Hepatocyte (in vitro differentiated cells): ENCODE data around the gene NAAA.

ENCODE experiments used
- EZH2 ChIP-seq: fragments of 200-600 bp; sonication (generic); IDR thresholded peaks from 2 replicates; pipeline ENCODE4 v1.6.1; 2016; ENCODE audit warnings: antibody characterized with exemption, mild to moderate bottlenecking, borderline replicate concordance
- EZH2phosphoT487 ChIP-seq: fragments of 200-600 bp; sonication (generic); IDR thresholded peaks from one replicate; pipeline ENCODE4 v1.6.1; 2018; ENCODE audit warnings: antibody characterized with exemption, mild to moderate bottlenecking, low read depth, moderate library complexity; ENCODE audit not compliant: unreplicated experiment, severe bottlenecking
- TF ChIP-seq, protein P1 (sequence below): fragments of 200-600 bp; sonication (generic); IDR thresholded peaks from 2 replicates; pipeline ENCODE4 v1.5.1; 2016; ENCODE audit warnings: antibody characterized with exemption, mild to moderate bottlenecking; ENCODE audit not compliant: poor library complexity

DNA sequence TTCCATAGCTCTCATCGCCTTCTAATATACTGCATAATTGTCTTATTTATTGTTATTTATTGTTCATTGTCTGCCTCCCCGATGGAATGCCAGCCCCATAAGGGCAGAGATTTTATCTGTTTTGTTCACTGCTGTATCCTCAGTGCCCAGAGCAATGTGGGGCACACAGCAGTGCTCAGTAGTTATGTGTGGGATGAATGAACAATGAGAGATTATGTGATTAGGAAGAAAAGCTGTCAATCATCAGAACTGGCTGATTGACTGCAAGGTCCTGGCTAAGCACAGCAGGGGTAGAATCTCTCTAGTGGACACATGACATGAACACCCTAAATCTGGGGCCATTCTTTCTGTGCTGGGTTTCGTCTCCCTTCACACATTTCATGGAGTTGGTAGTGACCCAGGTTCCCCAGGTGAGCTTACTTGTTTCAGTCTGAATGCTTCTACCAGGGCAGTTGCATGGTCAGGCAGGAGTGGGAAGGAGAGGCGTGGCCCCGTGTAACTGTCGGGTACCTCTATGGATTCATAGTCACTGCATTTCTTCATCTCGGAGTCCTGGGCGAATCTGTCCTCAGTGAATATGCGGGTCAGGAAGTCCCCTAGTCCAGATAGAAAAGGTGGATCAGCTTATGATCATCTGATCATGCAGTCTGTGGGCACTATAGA, 51.1 kb downstream of the NAAA start:
- TF ChIP-seq, protein P1, sequence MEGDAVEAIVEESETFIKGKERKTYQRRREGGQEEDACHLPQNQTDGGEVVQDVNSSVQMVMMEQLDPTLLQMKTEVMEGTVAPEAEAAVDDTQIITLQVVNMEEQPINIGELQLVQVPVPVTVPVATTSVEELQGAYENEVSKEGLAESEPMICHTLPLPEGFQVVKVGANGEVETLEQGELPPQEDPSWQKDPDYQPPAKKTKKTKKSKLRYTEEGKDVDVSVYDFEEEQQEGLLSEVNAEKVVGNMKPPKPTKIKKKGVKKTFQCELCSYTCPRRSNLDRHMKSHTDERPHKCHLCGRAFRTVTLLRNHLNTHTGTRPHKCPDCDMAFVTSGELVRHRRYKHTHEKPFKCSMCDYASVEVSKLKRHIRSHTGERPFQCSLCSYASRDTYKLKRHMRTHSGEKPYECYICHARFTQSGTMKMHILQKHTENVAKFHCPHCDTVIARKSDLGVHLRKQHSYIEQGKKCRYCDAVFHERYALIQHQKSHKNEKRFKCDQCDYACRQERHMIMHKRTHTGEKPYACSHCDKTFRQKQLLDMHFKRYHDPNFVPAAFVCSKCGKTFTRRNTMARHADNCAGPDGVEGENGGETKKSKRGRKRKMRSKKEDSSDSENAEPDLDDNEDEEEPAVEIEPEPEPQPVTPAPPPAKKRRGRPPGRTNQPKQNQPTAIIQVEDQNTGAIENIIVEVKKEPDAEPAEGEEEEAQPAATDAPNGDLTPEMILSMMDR, result no peak
- TF ChIP-seq EZH2phosphoT487, result no peak
- TF ChIP-seq EZH2, result no peak
